AG09309 (cell line): ENCODE results near the gene NEURL1B.

Experiments
- DNase-seq: peaks from one replicate; pipeline ENCODE4 v3.0.0-alpha.2; 2010; ENCODE audit warnings: low read depth
- H3K4me3 ChIP-seq: 2 replicates; pipeline ENCODE4 v1.5.1; 2011; ENCODE audit warnings: mild to moderate bottlenecking, low read depth, low read length, moderate library complexity; ENCODE audit not compliant: control insufficient read depth
- CTCF ChIP-seq: IDR thresholded peaks from 2 replicates; pipeline ENCODE4 v1.5.1; 2011; ENCODE audit warnings: mild to moderate bottlenecking, low read depth, low read length, inconsistent platforms; ENCODE audit not compliant: insufficient read depth, control insufficient read depth; ENCODE audit errors: missing control alignments

NEURL1B gene

GRCh38 chr5:172624083-172624995 is 16.7 kb upstream of the NEURL1B start:
- TF ChIP-seq CTCF, result no peak
- H3K4me3 ChIP-seq, result no peak overlapping the region
- no peak for DNase-seq

DNA sequence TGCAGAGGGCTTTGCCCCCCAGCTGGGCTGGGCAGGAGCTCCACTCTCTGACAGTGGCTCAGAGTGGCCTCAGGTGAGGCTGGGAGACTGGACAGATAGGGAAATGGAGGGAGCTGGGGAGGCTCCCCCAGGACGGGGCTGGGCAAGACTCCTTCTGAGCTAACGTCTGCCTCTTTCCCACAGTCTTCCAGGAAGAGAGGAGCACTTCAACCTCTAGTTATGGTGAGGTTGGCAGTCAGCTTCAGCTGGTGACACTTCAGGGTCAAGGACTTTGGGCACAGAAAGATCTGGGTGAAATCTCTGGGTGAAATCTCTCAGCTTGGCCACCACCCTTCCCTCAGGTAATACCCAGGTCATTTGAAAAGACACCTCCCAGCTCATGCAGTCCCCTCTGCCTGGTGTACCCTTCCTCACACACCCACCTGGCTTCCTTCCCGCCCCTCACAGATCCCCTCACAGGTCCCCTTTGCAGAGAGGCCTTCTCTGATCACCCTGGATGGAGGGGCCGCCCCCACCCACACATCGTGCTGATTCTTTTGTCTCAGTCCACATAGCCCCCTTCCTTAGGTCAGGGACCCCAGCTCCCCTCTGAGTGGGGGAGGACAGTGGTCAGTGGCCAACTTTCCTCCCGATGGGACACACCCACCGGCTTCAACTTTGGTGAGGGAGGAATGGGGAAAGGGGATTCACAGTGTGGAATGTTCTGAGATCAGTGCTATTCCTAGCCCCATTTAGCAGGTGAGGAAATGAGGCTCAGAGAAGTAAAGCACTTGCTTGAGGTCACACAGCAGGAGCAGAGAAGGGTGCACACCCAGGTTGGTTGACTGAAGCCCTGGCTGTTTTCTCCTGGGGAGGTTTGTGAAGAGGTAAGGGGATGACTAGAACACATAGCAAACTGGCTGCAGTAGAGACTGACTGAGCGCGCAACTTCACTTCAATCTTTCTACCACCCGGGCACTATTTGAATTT is 15.8 kb upstream of the NEURL1B start:
- no peak for TF ChIP-seq CTCF
- H3K4me3 ChIP-seq, result no peak overlapping the region
- DNase-seq, result no peak

- TF ChIP-seq CTCF, result no peak
- no peak overlapping the region for H3K4me3 ChIP-seq
- no peak for DNase-seq
These were observed 15.0 kb upstream of the NEURL1B start for GRCh38 chr5:172626031-172626581.

- no peak overlapping the region for H3K4me3 ChIP-seq
- no peak for DNase-seq
These were observed 11.0 kb upstream of the NEURL1B start for GRCh38 chr5:172630082-172630481.

DNA sequence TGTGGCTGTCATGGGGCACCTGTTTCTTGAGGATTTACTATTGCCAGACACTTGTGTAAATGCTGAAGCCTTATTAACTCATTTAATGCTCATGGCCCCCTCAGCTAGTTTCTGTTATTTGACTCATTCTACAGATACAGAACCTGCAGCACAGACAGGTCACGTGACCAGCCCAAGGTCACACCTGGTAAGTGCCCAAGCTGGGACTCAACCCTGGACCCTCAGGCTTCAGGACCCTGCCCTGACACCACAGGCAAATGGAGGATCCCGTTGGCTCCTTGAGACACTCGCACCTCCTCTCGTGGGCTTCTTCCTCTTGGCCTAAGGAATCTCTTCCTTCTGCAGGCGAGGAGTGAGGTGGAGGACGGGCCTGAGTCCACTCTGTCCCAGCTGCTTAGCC is 10.6 kb upstream of the NEURL1B start:
- no peak for DNase-seq
- no peak overlapping the region for H3K4me3 ChIP-seq
- TF ChIP-seq CTCF, result no peak

More at GRCh38 chr5:172630082-172630481, 11.0 kb upstream of the NEURL1B start:
- no peak for TF ChIP-seq CTCF

DNA sequence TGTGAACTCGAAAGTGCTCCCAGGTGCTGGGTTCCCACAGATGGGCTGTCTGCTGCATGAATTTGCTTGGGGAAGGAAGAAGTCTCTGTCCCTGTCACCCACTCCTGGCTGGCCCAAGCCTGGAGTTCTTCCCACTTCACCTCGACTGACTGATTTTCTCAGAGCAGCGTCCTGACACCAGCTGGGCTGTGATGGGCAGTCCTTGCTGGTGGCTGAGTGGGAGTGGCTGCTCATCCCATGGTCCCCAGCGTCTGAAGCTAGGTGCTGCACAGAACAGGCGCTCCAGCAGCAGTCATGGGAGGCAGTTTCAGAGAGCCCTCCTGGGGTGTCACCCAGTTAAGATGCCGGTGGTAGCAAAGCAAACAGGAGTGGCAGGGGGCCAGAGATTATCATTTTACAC is 10.1 kb upstream of the NEURL1B start:
- no peak for DNase-seq
- no peak for TF ChIP-seq CTCF
- no peak overlapping the region for H3K4me3 ChIP-seq
